ENCODE measurements around the gene RNF151.

RNF151 gene

DNA sequence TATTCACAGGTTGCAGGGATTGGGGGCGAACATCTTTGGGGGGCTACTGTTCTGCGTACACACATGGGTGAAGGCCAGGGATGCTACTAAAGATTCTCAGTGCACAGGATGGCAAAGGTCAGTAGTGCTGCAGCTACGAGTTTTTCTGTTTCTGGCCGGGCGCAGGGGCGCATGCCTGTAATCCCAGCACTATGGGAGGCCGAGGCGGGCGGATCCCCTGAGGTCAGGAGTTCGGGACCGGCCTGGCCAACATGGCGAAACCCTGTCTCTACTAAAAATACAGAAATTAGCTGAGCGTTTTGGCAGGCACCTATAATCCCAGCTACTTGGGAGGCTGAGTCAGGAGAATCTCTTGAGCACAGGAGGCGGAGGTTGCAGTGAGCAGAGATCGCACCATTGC is 46.9 kb downstream of the RNF151 start:
- Histone ChIP-seq H3K9me2 (replicated peaks; ENCODE audit: low read depth, low read length) (no peaks in the 10 kb centered on the region), H3F3A (ENCODE audit: low read depth) (no peaks in the 10 kb centered on the region), H3K9me3 (ENCODE audit: insufficient read depth, low read depth, low read length) (no peaks in the 10 kb centered on the region), H3K36me3 (ENCODE audit: insufficient read depth, low read length) (no peaks in the 10 kb centered on the region), H3K4me3 (ENCODE audit: low read length, poor library complexity, severe bottlenecking) (no peak overlapping the region), H4K20me1 (ENCODE audit: insufficient read depth, low read length, poor library complexity, severe bottlenecking) (peaks cover 5% of the 10 kb centered on the region), H3K9ac (ENCODE audit: low read depth, low read length, poor library complexity, severe bottlenecking) (no peak overlapping the region), H3K27me3 (ENCODE audit: insufficient read depth, low read length, poor library complexity, severe bottlenecking) (no peaks in the 10 kb centered on the region), H2AFZ (ENCODE audit: low read length) (no peak overlapping the region), H3K79me2 (ENCODE audit: insufficient read depth, low read length) (peaks cover 8% of the 10 kb centered on the region), H3K4me1 (ENCODE audit: insufficient read depth, low read length, poor library complexity, severe bottlenecking) (peaks cover 7% of the 10 kb centered on the region), H3K4me2 (ENCODE audit: low read depth, low read length, poor library complexity, severe bottlenecking) (no peak overlapping the region)
- TF ChIP-seq EZH2phosphoT487 (IDR thresholded peaks at IDR 0.05; ENCODE audit: borderline replicate concordance) = no peak
- TF ChIP-seq, protein P1, sequence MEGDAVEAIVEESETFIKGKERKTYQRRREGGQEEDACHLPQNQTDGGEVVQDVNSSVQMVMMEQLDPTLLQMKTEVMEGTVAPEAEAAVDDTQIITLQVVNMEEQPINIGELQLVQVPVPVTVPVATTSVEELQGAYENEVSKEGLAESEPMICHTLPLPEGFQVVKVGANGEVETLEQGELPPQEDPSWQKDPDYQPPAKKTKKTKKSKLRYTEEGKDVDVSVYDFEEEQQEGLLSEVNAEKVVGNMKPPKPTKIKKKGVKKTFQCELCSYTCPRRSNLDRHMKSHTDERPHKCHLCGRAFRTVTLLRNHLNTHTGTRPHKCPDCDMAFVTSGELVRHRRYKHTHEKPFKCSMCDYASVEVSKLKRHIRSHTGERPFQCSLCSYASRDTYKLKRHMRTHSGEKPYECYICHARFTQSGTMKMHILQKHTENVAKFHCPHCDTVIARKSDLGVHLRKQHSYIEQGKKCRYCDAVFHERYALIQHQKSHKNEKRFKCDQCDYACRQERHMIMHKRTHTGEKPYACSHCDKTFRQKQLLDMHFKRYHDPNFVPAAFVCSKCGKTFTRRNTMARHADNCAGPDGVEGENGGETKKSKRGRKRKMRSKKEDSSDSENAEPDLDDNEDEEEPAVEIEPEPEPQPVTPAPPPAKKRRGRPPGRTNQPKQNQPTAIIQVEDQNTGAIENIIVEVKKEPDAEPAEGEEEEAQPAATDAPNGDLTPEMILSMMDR (conservative IDR thresholded peaks at IDR 0.05; ENCODE audit: low read length) = no peak

GRCh38 chr16:2015117-2015946 is 48.7 kb downstream of the RNF151 start:
- H3K27me3 ChIP-seq (ENCODE audit: insufficient read depth, low read length, poor library complexity, severe bottlenecking) = no peaks in the 10 kb centered on the region
- TF ChIP-seq EZH2phosphoT487 (IDR thresholded peaks at IDR 0.05; ENCODE audit: borderline replicate concordance) = no peak
- TF ChIP-seq, protein P1 (conservative IDR thresholded peaks at IDR 0.05; ENCODE audit: low read length) = no peak
- no peaks in the 10 kb centered on the region for H3F3A ChIP-seq (ENCODE audit: low read depth)
- no peak overlapping the region for H3K4me2 ChIP-seq (ENCODE audit: low read depth, low read length, poor library complexity, severe bottlenecking)
- H3K79me2 ChIP-seq (ENCODE audit: insufficient read depth, low read length) = no peaks in the 10 kb centered on the region
- H3K4me1 ChIP-seq (ENCODE audit: insufficient read depth, low read length, poor library complexity, severe bottlenecking) = peaks cover 2% of the 10 kb centered on the region
- H2AFZ ChIP-seq (ENCODE audit: low read length) = no peak overlapping the region
- H3K36me3 ChIP-seq (ENCODE audit: insufficient read depth, low read length) = no peaks in the 10 kb centered on the region
- H3K9ac ChIP-seq (ENCODE audit: low read depth, low read length, poor library complexity, severe bottlenecking) = no peak overlapping the region
- H4K20me1 ChIP-seq (ENCODE audit: insufficient read depth, low read length, poor library complexity, severe bottlenecking) = no peaks in the 10 kb centered on the region
- no peak overlapping the region for H3K4me3 ChIP-seq (ENCODE audit: low read length, poor library complexity, severe bottlenecking)
- H3K9me2 ChIP-seq (replicated peaks; ENCODE audit: low read depth, low read length) = no peaks in the 10 kb centered on the region
- H3K9me3 ChIP-seq (ENCODE audit: insufficient read depth, low read depth, low read length) = no peaks in the 10 kb centered on the region

DNA sequence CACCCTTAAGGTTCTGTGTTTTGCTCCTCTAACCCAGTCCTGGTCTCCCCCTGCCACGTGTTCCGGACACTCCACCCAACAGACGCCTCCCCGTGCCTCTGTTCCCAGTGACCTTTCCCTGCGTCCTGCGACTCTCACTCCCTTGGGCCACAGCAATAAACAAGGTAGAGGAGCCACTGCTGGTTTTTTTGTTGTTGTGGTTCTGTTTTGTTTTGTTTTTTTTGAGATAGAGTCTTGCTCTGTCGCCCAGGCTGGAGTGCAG is 49.2 kb downstream of the RNF151 start:
- H3K4me2 ChIP-seq (ENCODE audit: low read depth, low read length, poor library complexity, severe bottlenecking) = no peak overlapping the region

More for the DNA sequence above, 49.2 kb downstream of the RNF151 start:
- Histone ChIP-seq H3K9ac (ENCODE audit: low read depth, low read length, poor library complexity, severe bottlenecking) (no peak overlapping the region), H3K36me3 (ENCODE audit: insufficient read depth, low read length) (no peaks in the 10 kb centered on the region), H3F3A (ENCODE audit: low read depth) (no peaks in the 10 kb centered on the region), H3K4me1 (ENCODE audit: insufficient read depth, low read length, poor library complexity, severe bottlenecking) (no peaks in the 10 kb centered on the region), H3K9me3 (ENCODE audit: insufficient read depth, low read depth, low read length) (no peaks in the 10 kb centered on the region), H3K27me3 (ENCODE audit: insufficient read depth, low read length, poor library complexity, severe bottlenecking) (no peaks in the 10 kb centered on the region), H4K20me1 (ENCODE audit: insufficient read depth, low read length, poor library complexity, severe bottlenecking) (no peaks in the 10 kb centered on the region), H3K9me2 (replicated peaks; ENCODE audit: low read depth, low read length) (no peaks in the 10 kb centered on the region), H3K4me3 (ENCODE audit: low read length, poor library complexity, severe bottlenecking) (no peak overlapping the region), H2AFZ (ENCODE audit: low read length) (no peak overlapping the region), H3K79me2 (ENCODE audit: insufficient read depth, low read length) (no peaks in the 10 kb centered on the region)
- TF ChIP-seq, protein P1 (conservative IDR thresholded peaks at IDR 0.05; ENCODE audit: low read length) = no peak
- TF ChIP-seq EZH2phosphoT487 (IDR thresholded peaks at IDR 0.05; ENCODE audit: borderline replicate concordance) = no peak
